ENCODE data around the gene ZFR. TPM values are rescaled to one million over a fixed set of nuclear protein-coding genes. Genes with fewer than 3 reads are reported as not detected.

Gene ZFR
- total and polyA plus RNA-seq, 12 donors, result 26.8 to 78.6 (median 58.6) TPM

GRCh38 chr5:32476891-32477290 is 32.4 kb upstream of the ZFR start:
- 32 to 55% methylated on average over 1 of the region's 1 CpG for WGBS, 2 donors
- H3K27me3 ChIP-seq, result no peaks in the 10 kb centered on the region
- TF ChIP-seq CTCF (IDR thresholded peaks at IDR 0.05), result no peak
- no peak overlapping the region for H3K4me3 ChIP-seq
- H3K27ac ChIP-seq, result no peak overlapping the region
- H3K4me1 ChIP-seq, result no peaks in the 10 kb centered on the region
- H3K36me3 ChIP-seq, result no peaks in the 10 kb centered on the region
- ATAC-seq, result no peak
- no peaks in the 10 kb centered on the region for H3K9me3 ChIP-seq
- DNase-seq, result no peak
- intact Hi-C loops (cut with DNase I), result loop anchor here in 1 of 10 donors (10.0 kb wide), 1 partner anchor 242 kb away; no protein-coding TSS in a partner anchor

DNA sequence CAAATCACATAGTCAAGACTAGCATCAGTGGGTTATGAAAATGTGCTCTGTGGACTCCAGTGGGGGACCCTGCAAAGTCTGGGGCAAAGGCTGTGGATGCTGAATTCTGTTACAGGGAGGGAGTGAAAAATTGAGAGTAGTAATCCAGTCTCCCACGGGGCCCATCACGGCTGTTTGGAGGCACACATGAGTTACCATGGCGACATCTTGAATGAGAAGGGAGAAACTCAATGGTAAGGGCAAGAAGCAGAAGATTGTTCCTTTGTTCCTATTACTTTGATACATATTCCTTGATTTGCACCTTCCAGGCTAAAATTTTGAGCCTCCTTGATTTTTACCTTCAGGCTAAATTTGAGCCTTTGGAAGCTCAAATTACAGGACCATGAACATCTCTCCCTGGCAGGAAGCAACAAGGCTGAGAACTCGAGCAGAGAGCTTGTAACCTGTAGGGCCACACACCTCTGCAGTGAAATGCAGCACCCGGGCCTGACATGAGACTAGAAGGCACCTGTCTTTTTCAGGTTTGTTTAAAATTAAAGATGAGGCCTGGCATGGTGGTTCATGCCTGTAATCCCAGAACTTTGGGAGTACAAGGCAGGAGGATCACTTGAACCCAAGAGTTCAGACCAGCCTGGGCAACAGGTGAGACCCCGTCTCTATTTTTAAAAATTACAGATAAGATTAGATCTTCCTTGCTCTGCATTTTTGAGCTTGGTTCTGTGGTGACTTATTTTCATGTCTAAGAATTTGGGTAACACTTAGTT is 31.0 kb upstream of the ZFR start:
- WGBS, 2 donors, result 61 to 78% methylated on average over 6 of the region's 6 CpGs
- no peak for ATAC-seq
- Histone ChIP-seq H3K4me1 (no peaks in the 10 kb centered on the region), H3K36me3 (no peaks in the 10 kb centered on the region), H3K27me3 (no peaks in the 10 kb centered on the region), H3K27ac (no peak overlapping the region), H3K9me3 (no peaks in the 10 kb centered on the region), H3K4me3 (no peak overlapping the region)
- TF ChIP-seq CTCF (IDR thresholded peaks at IDR 0.05), result no peak
- DNase-seq, result no peak
- intact Hi-C loops (cut with DNase I), result loop anchor here in 1 of 10 donors (10.0 kb wide), 1 partner anchor 241 kb away; no protein-coding TSS in a partner anchor

- Histone ChIP-seq H3K27ac (no peak overlapping the region), H3K27me3 (no peaks in the 10 kb centered on the region), H3K36me3 (no peaks in the 10 kb centered on the region), H3K9me3 (no peaks in the 10 kb centered on the region), H3K4me3 (no peak overlapping the region), H3K4me1 (no peaks in the 10 kb centered on the region)
- ATAC-seq (peak in 2 of 8 donors; percentile 57 to 70), DNase-seq (no peak)
- no peak for TF ChIP-seq CTCF (IDR thresholded peaks at IDR 0.05)
- intact Hi-C loops (cut with DNase I), result loop anchor here in 1 of 10 donors (10.0 kb wide), 1 partner anchor 240 kb away; no protein-coding TSS in a partner anchor
- WGBS, 2 donors, result 64 to 67% methylated on average over 9 of the region's 9 CpGs
Measured at GRCh38 chr5:32474209-32474854, 29.8 kb upstream of the ZFR start.

DNA sequence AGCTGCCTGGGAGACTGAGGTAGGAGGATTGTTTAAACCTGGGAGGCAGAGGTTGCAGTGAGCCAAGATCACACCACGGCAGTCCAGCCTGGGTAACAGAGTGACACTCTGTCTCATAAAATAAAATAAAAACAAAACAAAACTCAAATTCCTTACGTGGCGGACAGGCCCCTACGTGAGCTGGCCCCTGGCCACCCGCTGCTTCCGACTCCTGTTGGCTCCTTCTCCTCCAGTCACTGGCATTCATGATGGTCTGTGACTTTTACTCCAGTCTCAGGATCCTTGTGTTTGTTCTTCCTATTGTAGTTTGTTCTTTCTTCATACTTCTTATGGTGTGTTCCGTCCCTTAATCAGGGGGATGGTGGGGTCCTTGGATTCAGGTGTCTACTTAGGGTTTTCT is 28.5 kb upstream of the ZFR start:
- WGBS, 2 donors, result 87 to 90% methylated on average over 7 of the region's 7 CpGs
- intact Hi-C loops (cut with DNase I), result loop anchor here in 1 of 10 donors (10.0 kb wide), 1 partner anchor 238 kb away; no protein-coding TSS in a partner anchor

More for the DNA sequence above, 28.5 kb upstream of the ZFR start:
- ATAC-seq (no peak), DNase-seq (no peak)
- H3K4me1 ChIP-seq, result no peaks in the 10 kb centered on the region
- no peak for TF ChIP-seq CTCF (IDR thresholded peaks at IDR 0.05)
- no peaks in the 10 kb centered on the region for H3K9me3 ChIP-seq
- H3K27ac ChIP-seq, result no peak overlapping the region
- no peaks in the 10 kb centered on the region for H3K27me3 ChIP-seq
- no peaks in the 10 kb centered on the region for H3K36me3 ChIP-seq
- H3K4me3 ChIP-seq, result no peak overlapping the region
